ENCODE measurements around the gene CCNG2.

CCNG2 gene

DNA sequence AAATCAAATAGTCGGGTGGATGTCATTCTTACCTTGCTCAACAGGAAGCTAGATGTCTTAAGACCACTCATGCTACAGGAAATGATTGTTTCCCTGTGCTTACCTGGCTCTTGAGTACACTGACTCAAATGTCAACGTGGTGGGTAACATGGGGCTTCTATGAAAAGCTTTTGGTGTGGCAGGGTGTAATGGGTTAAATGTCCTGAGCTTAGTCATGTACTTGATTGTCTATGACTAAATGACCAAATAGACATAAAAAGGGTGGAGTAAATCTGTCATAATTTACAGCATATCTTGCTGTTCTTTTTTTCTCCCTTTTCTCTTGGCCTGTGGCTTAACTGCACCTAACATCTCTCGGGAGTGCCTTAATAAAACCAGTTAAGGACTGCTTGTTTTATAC is 44.9 kb downstream of the CCNG2 start:
- DNase-seq (ENCODE audit: low read depth in 2 of 2): no peak

DNA sequence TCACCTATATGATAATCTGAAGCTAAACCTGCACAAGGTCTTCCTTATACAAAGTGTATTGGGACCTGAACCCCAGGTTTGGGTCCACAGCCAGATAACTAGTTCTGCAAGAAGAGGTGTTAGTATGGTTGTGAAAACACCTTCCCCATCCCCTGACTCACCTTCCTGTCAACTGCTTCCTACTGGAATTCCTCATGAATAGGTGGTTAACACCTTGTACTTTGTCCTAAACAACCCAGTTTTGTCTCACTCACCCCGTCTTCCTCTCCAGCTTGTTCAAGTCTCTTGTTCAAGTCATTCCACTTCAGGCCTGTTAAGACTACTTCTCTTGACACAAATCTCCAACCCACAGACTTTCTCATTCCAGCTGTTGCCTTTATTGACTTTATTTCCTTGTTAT is 45.5 kb downstream of the CCNG2 start:
- DNase-seq (ENCODE audit: low read depth in 2 of 2): no peak

DNA sequence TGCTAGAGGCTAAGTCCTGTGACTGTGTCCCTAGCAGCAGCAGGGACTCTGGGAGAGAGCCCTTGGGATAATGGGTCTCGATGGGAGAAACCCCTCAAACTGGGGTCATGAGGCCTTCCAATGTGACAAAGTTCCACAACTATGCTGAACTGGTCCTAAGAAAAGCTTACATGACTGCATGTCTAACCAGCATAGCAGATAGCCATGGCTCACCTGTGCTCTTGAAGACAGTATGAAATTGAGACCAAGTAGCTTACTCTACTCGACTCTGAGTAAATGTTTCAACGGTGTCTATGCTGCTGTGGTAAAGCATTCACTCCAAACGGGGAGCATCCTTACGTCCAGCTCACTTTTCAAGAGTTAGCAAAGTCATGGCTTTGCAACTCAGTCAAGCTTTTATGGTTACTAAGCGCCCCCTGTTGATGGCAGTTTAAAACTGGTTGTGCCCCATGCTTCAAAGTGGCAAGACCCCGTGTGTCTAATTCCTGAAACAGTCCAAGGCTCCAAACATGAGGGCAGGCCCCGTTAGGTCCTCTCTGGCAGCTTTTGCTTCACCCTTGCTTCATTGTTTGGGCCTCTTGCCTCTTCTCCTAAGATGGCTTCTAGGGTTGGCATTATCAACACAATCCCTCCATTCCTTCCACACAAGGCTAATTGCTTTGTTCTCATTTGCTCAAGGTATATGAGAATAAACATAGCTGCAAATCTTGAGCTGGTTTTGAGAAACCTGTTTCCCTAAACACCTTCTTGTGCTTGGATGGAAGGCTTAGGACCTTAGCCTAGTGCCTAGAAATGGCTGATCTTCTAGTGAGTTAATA is 46.6 kb downstream of the CCNG2 start:
- DNase-seq (ENCODE audit: low read depth in 2 of 2): peak; percentile 31 to 43

DNA sequence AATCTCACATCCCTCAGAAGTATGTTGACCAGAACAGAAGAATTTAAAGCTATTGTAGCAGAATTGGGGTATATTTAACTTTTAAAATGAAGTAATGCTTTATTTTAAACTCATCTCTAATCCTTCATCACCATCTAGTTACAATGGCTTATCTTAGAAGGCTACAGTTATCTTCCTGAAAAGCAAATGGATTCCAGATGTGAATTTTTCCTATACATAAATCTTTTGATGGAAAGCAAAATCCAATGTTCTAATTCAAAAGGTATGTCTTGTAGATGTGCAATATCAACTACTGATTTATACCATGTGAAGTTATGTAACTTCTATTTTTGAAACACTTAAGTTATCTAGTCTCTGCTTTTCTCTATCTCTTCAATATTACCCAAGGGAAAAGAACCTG is 47.6 kb downstream of the CCNG2 start:
- DNase-seq (ENCODE audit: low read depth in 2 of 2): no peak

DNA sequence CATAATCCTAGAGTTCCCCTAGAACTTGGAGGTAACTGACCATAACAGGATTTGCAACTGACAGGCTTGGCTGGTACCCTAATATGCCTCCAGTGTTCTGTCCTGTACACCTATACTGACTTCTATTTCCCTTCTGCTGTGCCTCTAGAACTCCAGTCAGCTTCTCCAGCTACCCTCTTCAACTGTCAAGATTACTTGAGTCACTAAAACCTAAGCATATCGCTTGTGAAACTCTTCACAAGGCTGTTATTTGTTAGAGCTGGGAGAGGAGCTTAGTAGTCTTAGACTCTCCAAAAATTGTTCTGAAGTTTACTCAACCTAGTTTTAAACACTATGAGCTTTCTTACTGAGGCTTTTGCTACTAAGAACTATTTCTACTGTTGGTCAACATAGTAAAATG is 52.0 kb downstream of the CCNG2 start:
- DNase-seq (ENCODE audit: low read depth in 2 of 2): no peak

DNA sequence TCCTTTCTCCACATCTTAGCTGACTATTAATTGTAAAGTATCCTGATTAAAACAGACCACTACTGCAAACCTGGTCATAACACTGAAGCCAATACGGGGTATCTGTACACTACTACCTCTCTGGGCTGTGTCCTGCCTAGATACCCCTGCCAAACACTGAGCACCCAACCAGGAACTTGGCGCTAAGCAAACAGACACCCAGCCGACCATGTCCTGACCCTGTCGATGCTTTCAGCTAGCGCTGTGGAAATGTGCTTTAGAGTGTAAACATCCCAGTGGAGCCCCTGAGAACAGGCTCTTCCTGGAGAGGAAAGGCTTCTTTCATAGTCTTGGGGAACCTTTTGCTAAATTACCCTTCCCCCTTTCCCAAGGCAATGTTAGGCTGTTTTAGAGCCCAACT is 52.9 kb downstream of the CCNG2 start:
- no peak for DNase-seq (ENCODE audit: low read depth in 2 of 2)

DNA sequence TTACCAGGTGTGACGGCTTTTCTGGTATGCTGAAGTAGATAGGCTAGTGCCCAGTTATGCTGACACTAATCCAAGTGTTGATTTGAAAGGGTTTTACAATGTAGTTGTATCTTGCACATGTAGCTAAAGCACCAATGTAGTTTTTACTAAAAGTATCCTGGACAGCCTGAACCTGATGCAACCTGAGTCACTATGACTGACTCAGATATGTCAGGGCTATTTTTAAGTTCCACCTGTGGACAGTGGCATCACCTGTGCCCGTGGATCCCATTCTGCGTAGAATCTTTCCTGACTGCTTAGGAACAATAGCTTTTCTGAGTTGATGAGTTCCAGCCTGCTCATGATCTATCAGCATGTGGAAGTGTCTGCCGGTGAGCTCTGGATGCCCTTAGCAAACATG is 58.1 kb downstream of the CCNG2 start:
- DNase-seq (ENCODE audit: low read depth in 2 of 2): no peak

DNA sequence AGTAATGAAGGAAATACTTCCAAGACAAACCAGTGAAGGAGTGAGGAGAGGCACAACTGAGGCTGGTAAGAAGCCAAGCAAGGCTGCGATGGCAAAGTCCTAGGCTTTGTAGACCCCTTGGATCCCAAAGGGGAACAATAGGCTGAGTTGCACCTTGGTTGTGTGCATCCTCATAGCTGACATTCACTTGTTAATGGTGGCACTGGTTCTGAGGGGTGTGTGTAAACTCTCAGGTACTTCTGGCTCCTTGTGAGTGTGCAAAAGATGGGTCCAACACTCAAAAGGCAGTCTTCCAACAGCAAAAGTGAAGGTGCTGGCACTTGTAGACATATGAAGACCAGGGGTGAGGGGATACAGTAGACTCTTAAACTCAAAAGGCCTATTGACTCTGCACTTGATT is 60.5 kb downstream of the CCNG2 start:
- DNase-seq (ENCODE audit: low read depth in 2 of 2): no peak

DNA sequence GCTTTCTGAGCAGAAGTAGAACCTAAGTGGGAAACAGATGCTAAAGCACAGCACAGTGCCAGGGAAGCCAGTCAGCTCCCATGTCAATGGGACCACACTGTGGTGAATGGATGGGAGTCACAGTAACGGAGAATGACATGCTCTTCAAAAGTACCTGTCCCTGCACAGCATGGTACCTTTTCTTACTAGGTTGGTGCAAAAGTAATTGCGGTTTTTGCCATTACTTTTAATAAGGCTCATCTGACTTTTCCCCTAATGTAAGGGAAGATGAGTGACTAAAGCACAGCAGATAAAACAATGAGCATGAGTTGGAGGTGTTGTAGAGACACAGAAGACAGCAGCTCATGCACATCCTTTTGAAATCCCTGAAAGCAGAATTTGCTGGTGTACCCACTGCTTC is 62.3 kb downstream of the CCNG2 start:
- no peak for DNase-seq (ENCODE audit: low read depth in 2 of 2)
